HG02970 (cell line): ENCODE results near the gene ESYT1.
A peak's percentile ranks its signal among the peaks of the same experiment; 100 is the strongest.

Source experiments
- ATAC-seq: cut with Tn5 transposase; IDR thresholded peaks from one replicate; pipeline ENCODE4 v1.9.1; 2021; ENCODE audit warnings: mild to moderate bottlenecking, moderate library complexity, moderate number of reproducible peaks; ENCODE audit not compliant: unreplicated experiment, low FRiP score

The ESYT1 gene

DNA sequence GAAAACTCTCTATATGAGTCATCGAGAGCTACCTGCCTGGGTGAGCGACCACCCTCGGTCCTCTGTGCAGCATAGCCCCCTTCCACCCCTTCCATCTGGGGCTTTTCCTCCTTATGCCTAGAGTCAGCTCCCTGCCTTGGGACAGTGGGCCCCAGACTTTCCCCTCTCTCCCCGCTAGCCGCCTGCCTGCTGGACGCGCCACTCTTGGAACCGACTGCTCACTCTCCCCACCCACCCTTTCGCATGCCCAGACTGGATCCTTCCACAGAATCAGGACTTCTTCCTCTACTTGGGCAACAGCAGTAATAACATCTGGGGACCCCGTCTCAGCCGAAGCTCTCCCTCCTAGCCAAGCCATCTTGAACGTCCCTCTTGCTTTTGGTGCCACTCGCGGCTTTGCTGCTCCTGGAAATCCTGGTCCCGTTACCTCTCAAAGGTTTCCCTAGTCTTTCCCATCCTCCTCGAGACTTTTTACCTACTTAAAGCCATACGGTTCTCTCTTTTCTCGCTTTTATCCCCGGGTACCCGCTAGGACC lies 671 bp downstream of the ESYT1 start:
- no peak for ATAC-seq

- ATAC-seq, result no peak
These were observed 1.3 kb downstream of the ESYT1 start for GRCh38 chr12:56129206-56129941.

DNA sequence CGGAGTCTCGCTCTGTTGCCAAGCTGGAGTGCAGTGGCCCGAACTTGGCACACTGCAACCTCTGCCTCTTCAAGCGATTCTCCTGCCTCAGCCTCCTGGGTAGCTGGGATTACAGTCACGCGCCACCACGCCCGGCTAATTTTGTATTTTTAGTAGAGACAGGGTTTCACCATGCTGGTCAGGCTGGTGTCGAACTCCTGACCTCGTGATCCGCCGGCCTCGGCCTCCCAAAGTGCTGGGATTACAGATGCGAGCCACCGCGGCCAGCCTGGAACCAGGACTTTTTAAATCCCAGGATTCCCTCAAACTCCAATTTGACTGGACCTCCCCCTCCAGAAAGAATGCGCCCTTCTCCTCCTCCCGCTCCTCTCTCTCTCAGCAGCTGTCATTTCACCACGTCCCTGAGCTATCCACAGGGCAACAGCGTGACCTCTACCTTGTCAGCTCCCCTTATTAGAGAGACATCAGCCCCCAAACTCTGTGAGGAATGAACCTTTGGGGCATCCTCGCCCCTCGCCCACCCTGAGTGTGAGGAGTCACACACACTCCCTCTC lies 2.0 kb downstream of the ESYT1 start:
- no peak for ATAC-seq

- no peak for ATAC-seq
These were observed 2.8 kb downstream of the ESYT1 start for GRCh38 chr12:56130876-56131275.

DNA sequence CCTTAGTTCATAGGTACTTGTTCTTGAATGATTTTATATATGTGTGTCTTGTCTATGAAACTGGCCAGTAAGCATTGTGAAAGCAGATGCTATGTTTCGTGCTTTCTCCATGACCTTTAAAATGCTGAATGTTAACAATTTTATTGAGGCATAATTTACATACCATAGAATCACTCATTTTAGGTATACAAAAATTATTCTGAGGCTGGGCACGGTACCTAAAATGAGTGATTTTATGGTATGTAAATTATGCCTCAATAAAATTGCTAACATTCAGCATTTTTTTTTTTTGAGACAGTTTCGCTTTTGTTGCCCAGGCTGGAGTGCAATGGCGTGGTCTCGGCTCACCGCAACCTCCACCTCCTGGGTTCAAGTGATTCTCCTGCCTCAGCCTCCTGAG lies 6.8 kb downstream of the ESYT1 start:
- no peak for ATAC-seq

- ATAC-seq, result no peak
These were observed 9.9 kb downstream of the ESYT1 start for GRCh38 chr12:56137853-56138571.

- ATAC-seq, result no peak
These were observed 14.1 kb downstream of the ESYT1 start for GRCh38 chr12:56141946-56142784.

GRCh38 chr12:56143217-56143616 lies 15.2 kb downstream of the ESYT1 start:
- no peak for ATAC-seq

GRCh38 chr12:56143870-56144269 lies 15.8 kb downstream of the ESYT1 start:
- no peak for ATAC-seq

DNA sequence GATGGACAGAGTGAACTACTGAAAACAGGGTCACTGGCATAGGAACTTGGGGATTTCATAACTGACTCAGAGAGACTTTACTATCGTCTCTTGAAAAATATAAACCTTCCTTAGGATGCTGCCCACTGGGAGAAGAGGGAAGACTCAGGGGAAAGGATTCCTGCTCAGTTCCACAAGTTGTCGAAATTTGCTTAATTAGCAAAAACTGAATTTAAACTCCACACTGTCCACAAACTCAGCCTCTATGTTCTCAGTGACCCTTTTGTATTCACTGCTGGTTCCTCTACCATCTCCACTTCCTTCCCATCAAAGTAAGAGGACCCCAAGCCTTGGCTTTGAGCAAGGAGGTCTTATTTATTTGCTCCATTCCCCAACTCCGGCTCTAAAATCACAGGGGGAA lies 17.1 kb downstream of the ESYT1 start:
- no peak for ATAC-seq

- no peak for ATAC-seq
These were observed 18.7 kb downstream of the ESYT1 start for GRCh38 chr12:56146492-56147460.

DNA sequence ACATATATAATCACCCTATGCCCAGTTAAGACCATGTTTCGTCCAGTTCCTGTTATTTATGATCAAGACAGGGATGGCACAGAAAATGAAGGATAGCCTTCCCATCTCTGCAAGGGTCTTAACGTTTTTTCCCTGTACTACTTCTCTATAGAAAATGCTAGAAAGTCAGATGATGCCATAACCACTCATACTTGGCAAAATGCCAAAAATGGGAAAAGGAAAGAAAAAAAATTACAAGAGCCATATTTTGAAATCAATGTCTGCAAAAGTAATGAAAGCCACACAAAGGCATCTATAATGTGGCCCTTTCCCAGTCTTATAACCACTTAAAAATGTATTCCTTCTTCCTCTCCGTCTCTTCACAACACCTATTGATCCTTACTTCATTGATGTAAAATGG lies 22.5 kb downstream of the ESYT1 start:
- no peak for ATAC-seq

DNA sequence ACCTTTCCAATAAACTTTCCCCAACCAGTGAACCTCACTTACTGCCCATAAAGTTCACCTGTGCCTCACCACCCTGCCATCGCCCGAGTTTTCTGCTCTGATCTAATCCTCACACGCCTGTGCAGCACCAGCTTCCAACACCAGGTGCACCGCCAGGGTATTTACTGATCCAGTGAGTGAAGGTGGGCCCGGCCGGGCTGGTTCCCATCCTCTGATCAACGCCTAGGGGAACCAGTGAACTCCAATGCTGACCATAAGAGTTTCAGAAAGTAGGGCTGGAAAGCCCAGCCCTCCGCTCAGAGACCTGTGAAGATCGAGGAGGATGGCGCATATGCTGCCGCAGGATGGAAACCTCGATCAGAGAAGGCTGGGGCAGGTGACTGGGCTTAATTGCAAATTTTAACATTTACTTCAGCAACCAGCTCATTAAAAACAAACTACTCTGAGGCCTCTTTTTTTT lies 23.6 kb downstream of the ESYT1 start:
- ATAC-seq, result peak; percentile 28

DNA sequence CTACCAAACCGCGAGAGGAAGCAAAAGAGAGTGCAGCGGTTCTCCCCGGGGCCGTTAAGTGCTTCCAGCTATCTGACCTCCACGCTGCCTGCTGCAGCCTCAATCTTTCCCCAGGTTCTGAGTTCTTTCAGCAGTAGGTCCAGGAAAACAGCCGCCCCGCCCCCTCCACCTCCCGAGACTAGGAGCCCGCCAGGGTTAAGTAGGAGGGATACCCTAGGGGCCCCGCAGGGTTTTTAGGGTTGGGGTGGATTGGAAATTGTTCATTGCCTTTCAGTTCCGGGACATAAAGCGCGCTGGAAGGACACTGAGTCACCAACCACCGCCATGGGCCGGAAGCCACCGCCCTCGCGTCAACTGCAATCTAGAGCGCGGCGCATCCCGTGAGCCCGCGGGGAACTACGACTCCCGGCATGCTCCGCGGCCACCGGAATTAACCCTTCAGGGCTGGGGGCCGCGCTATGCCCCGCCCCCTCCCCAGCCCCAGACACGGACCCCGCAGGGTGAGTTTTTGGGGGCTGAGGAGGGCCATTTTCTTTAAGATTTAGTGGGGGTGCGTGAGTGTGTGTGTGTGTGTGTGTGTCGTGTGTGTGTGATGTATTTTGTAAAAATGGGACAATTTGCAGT lies 24.2 kb downstream of the ESYT1 start, which contains the start of gene MYL6B:
TSS of gene MYL6B (plus strand) at position 456 of the 624 bp plus-strand sequence. CDS start 1,332 bp downstream, outside the sequence.
- peak; percentile 82 for ATAC-seq

DNA sequence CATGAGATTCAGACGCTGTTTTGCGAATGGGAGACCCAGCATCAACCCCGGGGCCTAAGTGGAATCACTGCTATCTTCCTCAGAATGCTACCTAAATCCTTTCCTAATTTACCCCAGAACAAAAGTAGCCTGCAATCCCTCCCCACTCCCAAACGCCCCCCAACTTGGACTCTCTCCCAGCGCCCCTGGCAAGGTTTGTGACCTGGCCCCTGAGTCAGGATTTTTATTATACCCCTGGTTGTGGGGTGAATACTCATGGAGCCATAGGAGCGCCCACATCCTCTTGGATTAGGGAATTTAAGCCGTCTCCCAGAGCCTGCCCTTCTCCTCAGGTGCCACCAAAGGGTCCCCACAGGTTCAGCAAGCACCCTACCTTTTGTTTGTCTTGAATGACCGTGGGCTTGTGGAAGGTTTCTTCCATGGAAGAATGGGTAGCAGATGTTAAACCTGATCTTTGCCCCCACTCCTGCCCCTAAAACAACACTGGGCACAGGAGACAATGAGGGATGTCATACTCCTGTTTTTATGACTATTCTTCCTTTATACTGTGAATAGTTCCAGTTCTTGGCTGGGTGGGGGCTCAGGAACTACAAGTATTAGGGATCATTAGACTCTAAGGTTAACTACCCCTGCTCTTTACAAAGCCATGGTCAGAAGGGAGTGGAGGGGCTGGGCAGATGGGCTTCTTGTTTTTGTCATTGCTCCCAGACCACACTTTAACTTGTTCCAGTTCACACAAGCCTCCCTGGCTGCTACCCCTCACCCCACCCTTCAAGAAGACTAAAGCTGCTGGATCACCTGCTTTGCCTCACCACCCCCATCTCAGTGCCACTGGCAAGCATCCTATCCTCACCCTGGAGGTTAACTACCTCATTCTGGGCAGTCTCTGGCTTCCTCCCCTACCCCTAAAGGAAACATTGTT lies 24.9 kb downstream of the ESYT1 start:
- ATAC-seq, result no peak

DNA sequence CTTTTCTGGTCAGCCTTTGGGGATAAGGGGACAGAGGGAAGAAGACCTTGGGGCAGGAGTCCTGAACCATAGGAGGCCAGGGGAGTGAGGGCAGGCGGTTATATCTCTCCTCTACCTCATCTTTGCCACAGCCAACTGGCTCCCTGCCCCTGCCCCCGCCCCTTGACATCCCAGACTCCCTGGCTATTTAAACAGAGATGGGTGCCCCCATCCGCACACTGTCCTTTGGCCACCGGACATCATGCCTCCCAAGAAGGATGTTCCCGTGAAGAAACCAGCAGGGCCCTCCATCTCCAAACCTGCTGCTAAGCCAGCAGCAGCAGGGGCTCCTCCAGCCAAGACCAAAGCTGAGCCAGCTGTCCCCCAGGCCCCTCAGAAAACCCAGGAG lies 25.6 kb downstream of the ESYT1 start:
- no peak for ATAC-seq

- ATAC-seq, result no peak
These were observed 26.2 kb downstream of the ESYT1 start for GRCh38 chr12:56154246-56154771.

DNA sequence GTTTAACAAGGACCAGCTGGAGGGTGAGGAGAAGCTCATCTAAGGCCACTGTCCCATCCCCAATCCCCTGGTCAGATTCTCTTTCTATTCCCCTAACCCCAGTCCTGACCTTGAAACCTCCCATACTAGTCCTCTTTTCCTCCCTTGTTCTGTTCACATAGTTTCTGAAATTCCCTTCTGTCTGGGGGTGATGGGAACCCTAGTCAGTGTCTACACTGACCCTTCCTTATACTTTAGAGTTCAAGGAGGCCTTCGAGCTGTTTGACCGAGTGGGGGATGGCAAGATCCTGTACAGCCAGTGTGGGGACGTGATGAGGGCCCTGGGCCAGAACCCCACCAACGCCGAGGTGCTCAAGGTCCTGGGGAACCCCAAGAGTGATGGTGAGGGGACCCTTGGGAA lies 26.8 kb downstream of the ESYT1 start:
- no peak for ATAC-seq
